H1 (cell line): ENCODE data around the gene NR2F1-AS1. TPM values are rescaled to one million over a fixed set of nuclear protein-coding genes. Genes with fewer than 3 reads are reported as not detected.

Experiments used
- CTCF ChIA-PET: fragments of 300-600 bp; sonication (Branson Sonifier 250); formaldehyde crosslinking; loops from one replicate; lab custom pipeline; 2021; ENCODE audit not compliant: partially characterized antibody; lab: Charles Lee
- POLR2A ChIA-PET: fragments of 300-600 bp; sonication (Branson Sonifier 250); formaldehyde crosslinking; loops from one replicate; lab custom pipeline; 2021; ENCODE audit warnings: inconsistent platforms; ENCODE audit not compliant: partially characterized antibody; lab: Charles Lee
- DNase-seq, 2 experiments: peaks; one replicate each; pipeline versions ENCODE4 v3.0.0 to v3.0.0-alpha.2; 2010 to 2022; ENCODE audit warnings: low spot score in 2 of 2, low read depth in 1 of 2, mixed read lengths in 1 of 2
- FAIRE-seq: peaks from 2 replicates; lab custom pipeline; 2011; peaks lifted over from hg19 to GRCh38; lab: Jason Lieb, UNC
- H2AFZ ChIP-seq: 2 replicates; pipeline ENCODE4 v1.8.1; 2012; ENCODE audit warnings: low read length, inconsistent platforms
- H2AK5ac ChIP-seq: 2 replicates; pipeline ENCODE4 v1.6.1; 2013; ENCODE audit warnings: low read depth, low read length
- H2BK120ac ChIP-seq: replicated peaks from 2 replicates; pipeline ENCODE3; 2013; ENCODE audit warnings: low read depth, low read length, inconsistent platforms
- H2BK12ac ChIP-seq: 2 replicates; pipeline ENCODE4 v1.6.1; 2013; ENCODE audit warnings: low read depth, low read length
- H2BK15ac ChIP-seq: 2 replicates; pipeline ENCODE4 v1.6.1; 2013; ENCODE audit warnings: low read length
- H2BK20ac ChIP-seq: 2 replicates; pipeline ENCODE4 v1.6.1; 2013; ENCODE audit warnings: low read length
- H2BK5ac ChIP-seq: 2 replicates; pipeline ENCODE4 v1.6.1; 2013; ENCODE audit warnings: low read depth, low read length
- H3K14ac ChIP-seq: 2 replicates; pipeline ENCODE4 v1.6.1; 2013; ENCODE audit warnings: inconsistent platforms; ENCODE audit not compliant: insufficient read length
- H3K18ac ChIP-seq: 2 replicates; pipeline ENCODE4 v1.6.1; 2013; ENCODE audit warnings: low read length; ENCODE audit errors: extremely low read depth
- H3K23ac ChIP-seq: 2 replicates; pipeline ENCODE4 v1.6.1; 2013; ENCODE audit warnings: inconsistent platforms; ENCODE audit not compliant: insufficient read length
- H3K23me2 ChIP-seq: 2 replicates; pipeline ENCODE4 v1.6.1; 2013; ENCODE audit warnings: low read depth, low read length
- H3K27ac ChIP-seq: 2 replicates; pipeline ENCODE4 v1.6.1; 2011; ENCODE audit warnings: low read depth, low read length, inconsistent platforms
- H3K27me3 ChIP-seq, 4 experiments: replicated peaks in 1 of 4; 1 replicate in 1 of 4; 2 replicates in 3 of 4; pipeline versions ENCODE4 v1.6.1 to v1.8.1; 2011 to 2013; ENCODE audit warnings: low read length in 3 of 4, mild to moderate bottlenecking in 3 of 4, inconsistent platforms in 2 of 4, mixed read lengths in 2 of 4, moderate library complexity in 1 of 4; ENCODE audit not compliant: control insufficient read depth in 3 of 4, insufficient read depth in 3 of 4; ENCODE audit errors: extremely low read depth in 1 of 4
- H3K36me3 ChIP-seq, 4 experiments: 2 replicates each; pipeline versions ENCODE4 v1.6.1 to v1.8.1; 2011 to 2013; ENCODE audit warnings: mild to moderate bottlenecking in 4 of 4, low read length in 3 of 4, moderate library complexity in 2 of 4, control low read depth in 1 of 4, inconsistent platforms in 1 of 4; ENCODE audit not compliant: insufficient read depth in 4 of 4, control insufficient read depth in 2 of 4
- H3K4ac ChIP-seq: replicated peaks from 2 replicates; pipeline ENCODE3; 2013; ENCODE audit warnings: low read length, low read depth, mixed read lengths, inconsistent platforms; ENCODE audit not compliant: insufficient read length
- H3K4me1 ChIP-seq, 4 experiments: replicated peaks in 1 of 4; 1 replicate in 1 of 4; 2 replicates in 3 of 4; pipeline versions ENCODE4 v1.6.1 to v1.8.1; 2011 to 2013; ENCODE audit warnings: low read length in 3 of 4, inconsistent platforms in 2 of 4, mixed read lengths in 1 of 4; ENCODE audit not compliant: insufficient read depth in 4 of 4, control insufficient read depth in 3 of 4
- H3K4me2 ChIP-seq, 2 experiments: 2 replicates each; pipeline versions ENCODE4 v1.6.1 to v1.8.1; 2011 to 2013; ENCODE audit warnings: low read depth in 2 of 2, low read length in 2 of 2, control low read depth in 1 of 2, inconsistent platforms in 1 of 2, mild to moderate bottlenecking in 1 of 2; ENCODE audit not compliant: insufficient read depth in 1 of 2
- H3K4me3 ChIP-seq, 4 experiments: fragments of 200-600, 300-600 bp in 1 of 4; sonication (generic), shearing (Covaris generic), sonication (Bioruptor Twin) in 1 of 4; 2 replicates each; pipeline versions ENCODE4 v1.5.1 to v1.8.1; 2011 to 2016; ENCODE audit warnings: low read length in 4 of 4, low read depth in 3 of 4, control low read depth in 2 of 4, inconsistent platforms in 2 of 4, mild to moderate bottlenecking in 2 of 4, mixed read lengths in 1 of 4, moderate library complexity in 1 of 4; ENCODE audit not compliant: insufficient read depth in 2 of 4; ENCODE audit errors: extremely low read depth in 1 of 4
- H3K56ac ChIP-seq: replicated peaks from 2 replicates; pipeline ENCODE3; 2013; ENCODE audit warnings: low read depth, mild to moderate bottlenecking, mixed read lengths, low read length, inconsistent platforms; ENCODE audit not compliant: insufficient read length
- H3K79me1 ChIP-seq: 2 replicates; pipeline ENCODE4 v1.6.1; 2013; ENCODE audit warnings: low read depth, low read length, control low read depth
- H3K79me2 ChIP-seq, 2 experiments: 2 replicates each; pipeline versions ENCODE4 v1.6.1 to v1.8.1; 2012 to 2013; ENCODE audit warnings: low read length in 2 of 2, mild to moderate bottlenecking in 2 of 2, inconsistent platforms in 1 of 2; ENCODE audit not compliant: insufficient read depth in 2 of 2, control insufficient read depth in 1 of 2
- H3K9ac ChIP-seq, 4 experiments: replicated peaks in 1 of 4; 1 replicate in 1 of 4; 2 replicates in 3 of 4; pipeline versions ENCODE4 v1.6.1 to v1.8.1; 2011 to 2013; ENCODE audit warnings: low read depth in 3 of 4, low read length in 3 of 4, control low read depth in 2 of 4, mild to moderate bottlenecking in 2 of 4, moderate library complexity in 2 of 4, inconsistent platforms in 1 of 4; ENCODE audit errors: extremely low read depth in 1 of 4
- H3K9me3 ChIP-seq, 2 experiments: 2 replicates each; pipeline versions ENCODE4 v1.6.1 to v1.8.1; 2012 to 2013; ENCODE audit warnings: mild to moderate bottlenecking in 2 of 2, moderate library complexity in 2 of 2, control low read depth in 1 of 2, inconsistent platforms in 1 of 2, low read depth in 1 of 2, low read length in 1 of 2, mixed read lengths in 1 of 2; ENCODE audit not compliant: insufficient read depth in 2 of 2
- H4K20me1 ChIP-seq, 2 experiments: replicated peaks in 1 of 2; 2 replicates each; pipeline versions ENCODE3 to v1.8.1; 2011 to 2013; ENCODE audit warnings: inconsistent platforms in 2 of 2, low read length in 2 of 2, mild to moderate bottlenecking in 1 of 2; ENCODE audit not compliant: insufficient read depth in 2 of 2, control insufficient read depth in 1 of 2
- H4K5ac ChIP-seq: 2 replicates; pipeline ENCODE4 v1.6.1; 2013; ENCODE audit warnings: low read length, low read depth, mixed read lengths, inconsistent platforms; ENCODE audit not compliant: insufficient read length
- H4K8ac ChIP-seq: 2 replicates; pipeline ENCODE4 v1.8.0; 2013; ENCODE audit warnings: mild to moderate bottlenecking, moderate library complexity, low read length, inconsistent platforms; ENCODE audit not compliant: insufficient read depth; ENCODE audit errors: extremely low read depth
- H4K91ac ChIP-seq: replicated peaks from 2 replicates; pipeline ENCODE3; 2013; ENCODE audit warnings: low read length, mixed read lengths, inconsistent platforms; ENCODE audit not compliant: insufficient read length
- BCL11A ChIP-seq, 2 experiments: IDR thresholded peaks; one replicate each; pipeline ENCODE4 v1.6.1; 2011; ENCODE audit warnings: low read depth in 2 of 2, low read length in 2 of 2, mild to moderate bottlenecking in 2 of 2
- BRCA1 ChIP-seq: IDR thresholded peaks from 2 replicates; pipeline ENCODE4 v1.6.1; 2012; ENCODE audit warnings: low read depth, low read length, improper control_type of control experiment
- CHD1 ChIP-seq: IDR thresholded peaks from 2 replicates; pipeline ENCODE4 v1.6.1; 2012; ENCODE audit warnings: low read depth, low read length, improper control_type of control experiment
- HDAC2 ChIP-seq, 2 experiments: fragments of 300-600 bp in 1 of 2; sonication (generic) in 1 of 2; IDR thresholded peaks; 2 replicates each; pipeline ENCODE4 v1.6.1; 2011 to 2012; ENCODE audit warnings: low read depth in 2 of 2, low read length in 2 of 2, mild to moderate bottlenecking in 2 of 2, moderate library complexity in 2 of 2, borderline replicate concordance in 1 of 2, inconsistent platforms in 1 of 2
- KDM5A ChIP-seq: fragments of 200-600 bp; IDR thresholded peaks from 2 replicates; pipeline ENCODE4 v1.7.1; 2012; ENCODE audit warnings: mild to moderate bottlenecking, low read length, inconsistent platforms, mixed read lengths
- SIN3A ChIP-seq, 2 experiments: IDR thresholded peaks in 1 of 2; conservative IDR thresholded peaks in 1 of 2; 2 replicates each; pipeline ENCODE4 v1.6.1; 2011 to 2012; ENCODE audit warnings: low read length in 2 of 2, improper control_type of control experiment in 1 of 2, low read depth in 1 of 2, mild to moderate bottlenecking in 1 of 2
- SRF ChIP-seq: IDR thresholded peaks from 2 replicates; pipeline ENCODE4 v1.6.1; 2011; ENCODE audit warnings: mild to moderate bottlenecking, low read depth, low read length, moderate library complexity
- TAF1 ChIP-seq: IDR thresholded peaks from 2 replicates; pipeline ENCODE4 v1.6.1; 2011; ENCODE audit warnings: mild to moderate bottlenecking, low read depth, low read length
- TCF12 ChIP-seq: IDR thresholded peaks from 2 replicates; pipeline ENCODE4 v1.6.1; 2011; ENCODE audit warnings: low read depth, mild to moderate bottlenecking, low read length
- ZNF274 ChIP-seq: IDR thresholded peaks from 2 replicates; pipeline ENCODE4 v1.7.0; 2012; ENCODE audit warnings: low read length, borderline replicate concordance; ENCODE audit errors: extremely low read depth
- WGBS, 2 experiments: shearing (Covaris generic) in 1 of 2; methylation state at CpG; one replicate each; pipeline versions ENCODE4 v1.1.6 to v1.1.7; 2013 to 2015; ENCODE audit warnings: low lambda C conversion rate in 2 of 2, mixed read lengths in 2 of 2, inconsistent platforms in 1 of 2, low coverage in 1 of 2, missing lambda C conversion rate in 1 of 2; ENCODE audit not compliant: insufficient replicate concordance in 2 of 2, insufficient coverage in 1 of 2, insufficient read length in 1 of 2; ENCODE audit errors: extremely low coverage in 1 of 2, missing lambda C conversion rate in 1 of 2; 5-methylcytosine and 5-hydroxymethylcytosine counted together
- polyA plus RNA-seq, 7 experiments: library from polyadenylated mRNA; depleted of rRNA in 3 of 7; stranded (reverse) in 5 of 7; unstranded in 2 of 7; fragments of >200 nt in 5 of 7; fragments of 200-250 nt in 2 of 7; gene quantifications; 1 replicate in 5 of 7; 2 replicates in 1 of 7; 4 replicates in 1 of 7; pipeline versions ENCODE4 v1.2.1 to v1.2.3, GENCODE V29; 2011 to 2013; ENCODE audit warnings: missing spikeins in 2 of 7, mixed read lengths in 2 of 7
- total RNA-seq: library from RNA; stranded (reverse); fragmentation: NEBNext Ultra II Directional; extraction: Animal tissue kit (Norgen Biotek cat#: 25700); gene quantifications from 2 replicates; pipeline ENCODE4 v1.2.1, GENCODE V29; 2021
- TF ChIP-seq, protein P1 (sequence below): IDR thresholded peaks from 2 replicates; pipeline ENCODE4 v1.6.1; 2012; ENCODE audit warnings: inconsistent platforms
- TF ChIP-seq, protein P2 (sequence below): IDR thresholded peaks from 2 replicates; pipeline ENCODE4 v1.6.1; 2012; ENCODE audit warnings: low read length, inconsistent platforms

Gene NR2F1-AS1
- total and polyA plus RNA-seq, 2 of the 8 experiments (the other 6 are each of a cell fraction or from before 2014, with no cell fraction given), result 1.6 to 5.6 TPM

DNA sequence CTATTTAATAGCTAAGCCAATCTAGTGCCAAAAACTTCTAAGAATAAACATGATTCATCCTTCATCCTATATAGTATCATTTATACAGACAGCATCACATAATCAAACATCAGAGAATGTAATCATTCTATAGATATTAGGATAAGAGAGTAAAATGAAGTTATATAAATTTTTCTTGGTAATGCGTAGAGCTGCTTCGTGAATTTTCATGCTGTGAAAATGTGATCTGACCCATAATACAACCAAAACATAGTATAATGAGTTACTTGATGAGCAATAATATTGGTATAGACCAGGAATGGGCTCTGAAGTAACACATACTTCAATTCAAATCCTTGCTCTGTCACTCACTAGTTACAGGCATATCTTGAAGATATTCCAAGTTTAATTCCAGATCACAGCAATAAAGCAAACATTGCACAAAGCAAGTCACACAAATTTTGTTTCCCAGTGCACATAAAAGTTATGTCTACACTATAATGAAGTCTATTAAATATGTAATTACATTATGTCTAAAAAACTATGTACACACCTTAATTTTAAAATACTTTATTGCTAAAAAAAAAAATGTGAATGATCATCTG is 23.9 kb downstream of the NR2F1-AS1 start:
- H3K4me3 ChIP-seq, result no peak overlapping the region
- H3K27ac ChIP-seq, result no peak overlapping the region
- no peak overlapping the region for H4K8ac ChIP-seq
- H3K9me3 ChIP-seq, result no peaks in the 10 kb centered on the region
- no peak overlapping the region for H3K4me2 ChIP-seq
- no peak overlapping the region for H4K5ac ChIP-seq
- POLR2A ChIA-PET, result no interaction called here
- no peaks in the 10 kb centered on the region for H3K36me3 ChIP-seq
- no peak overlapping the region for H3K56ac ChIP-seq
- no peak overlapping the region for H2BK20ac ChIP-seq
- H2BK15ac ChIP-seq, result no peak overlapping the region
- H2BK12ac ChIP-seq, result no peak overlapping the region
- no peak overlapping the region for H3K9ac ChIP-seq
- no peak overlapping the region for H2BK120ac ChIP-seq
- no peak overlapping the region for H3K18ac ChIP-seq
- H2BK5ac ChIP-seq, result no peak overlapping the region
- H4K91ac ChIP-seq, result no peak overlapping the region
- no peaks in the 10 kb centered on the region for H3K79me1 ChIP-seq
- H3K4ac ChIP-seq, result no peak overlapping the region
- WGBS, 2 experiments, result 100% methylated on average over 2 of the region's 2 CpGs
- H2AK5ac ChIP-seq, result no peak overlapping the region
- no peak overlapping the region for H2AFZ ChIP-seq
- H3K23ac ChIP-seq, result no peak overlapping the region
- H3K79me2 ChIP-seq, result no peaks in the 10 kb centered on the region
- no peaks in the 10 kb centered on the region for H3K4me1 ChIP-seq
- CTCF ChIA-PET, result no interaction called here
- no peaks in the 10 kb centered on the region for H3K23me2 ChIP-seq
- no peaks in the 10 kb centered on the region for H3K27me3 ChIP-seq
- H3K14ac ChIP-seq, result no peak overlapping the region
- FAIRE-seq (no peak), DNase-seq (no peak)
- no peaks in the 10 kb centered on the region for H4K20me1 ChIP-seq
- TF ChIP-seq BCL11A (IDR thresholded peaks at IDR 0.05; ENCODE audit: low read depth in 2 of 2, low read length in 2 of 2) (no peak), CHD1 (no peak), TAF1 (no peak), ZNF274 (no peak), SRF (no peak), TCF12 (no peak), BRCA1 (no peak), SIN3A (conservative IDR thresholded peaks at IDR 0.05 in 1 of 2, IDR thresholded peaks at IDR 0.05 in 1 of 2; ENCODE audit: low read depth in 1 of 2, low read length in 2 of 2) (no peak), KDM5A (no peak), HDAC2 (IDR thresholded peaks at IDR 0.05; ENCODE audit: borderline replicate concordance in 1 of 2, low read depth in 2 of 2, low read length in 2 of 2) (no peak)
- TF ChIP-seq, protein P1, sequence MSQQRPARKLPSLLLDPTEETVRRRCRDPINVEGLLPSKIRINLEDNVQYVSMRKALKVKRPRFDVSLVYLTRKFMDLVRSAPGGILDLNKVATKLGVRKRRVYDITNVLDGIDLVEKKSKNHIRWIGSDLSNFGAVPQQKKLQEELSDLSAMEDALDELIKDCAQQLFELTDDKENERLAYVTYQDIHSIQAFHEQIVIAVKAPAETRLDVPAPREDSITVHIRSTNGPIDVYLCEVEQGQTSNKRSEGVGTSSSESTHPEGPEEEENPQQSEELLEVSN, result no peak
- TF ChIP-seq, protein P2, sequence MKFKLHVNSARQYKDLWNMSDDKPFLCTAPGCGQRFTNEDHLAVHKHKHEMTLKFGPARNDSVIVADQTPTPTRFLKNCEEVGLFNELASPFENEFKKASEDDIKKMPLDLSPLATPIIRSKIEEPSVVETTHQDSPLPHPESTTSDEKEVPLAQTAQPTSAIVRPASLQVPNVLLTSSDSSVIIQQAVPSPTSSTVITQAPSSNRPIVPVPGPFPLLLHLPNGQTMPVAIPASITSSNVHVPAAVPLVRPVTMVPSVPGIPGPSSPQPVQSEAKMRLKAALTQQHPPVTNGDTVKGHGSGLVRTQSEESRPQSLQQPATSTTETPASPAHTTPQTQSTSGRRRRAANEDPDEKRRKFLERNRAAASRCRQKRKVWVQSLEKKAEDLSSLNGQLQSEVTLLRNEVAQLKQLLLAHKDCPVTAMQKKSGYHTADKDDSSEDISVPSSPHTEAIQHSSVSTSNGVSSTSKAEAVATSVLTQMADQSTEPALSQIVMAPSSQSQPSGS, result no peak
